NCI-H345 treated with DMSO at 0.1 percent for 48 hours (cell line): ENCODE measurements around the gene HDAC4.

Experiments used
- DNase-seq: peaks from one replicate; lab custom pipeline; 2025; ENCODE audit not compliant: unreplicated experiment; lab: John Stamatoyannopoulos, UW

The HDAC4 gene

DNA sequence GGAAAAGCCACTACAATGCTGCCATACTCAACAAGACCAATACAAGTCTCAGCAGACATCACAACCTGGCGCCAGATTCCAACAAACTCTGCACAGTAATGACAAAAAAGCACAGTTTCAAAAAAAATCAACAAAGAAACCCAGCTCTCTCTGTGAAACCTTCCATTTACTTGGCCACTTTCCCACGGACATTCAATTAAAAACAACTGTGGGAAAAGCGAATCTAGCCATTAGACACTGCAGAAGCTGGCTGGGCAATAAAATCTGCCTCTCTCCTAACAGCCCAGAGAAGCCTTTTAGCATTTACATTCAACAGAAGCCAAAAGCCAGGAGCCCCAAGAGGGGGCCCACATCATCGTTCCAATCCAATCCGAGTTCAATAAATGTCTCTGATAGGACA lies 128.9 kb downstream of the HDAC4 start:
- no peak for DNase-seq

DNA sequence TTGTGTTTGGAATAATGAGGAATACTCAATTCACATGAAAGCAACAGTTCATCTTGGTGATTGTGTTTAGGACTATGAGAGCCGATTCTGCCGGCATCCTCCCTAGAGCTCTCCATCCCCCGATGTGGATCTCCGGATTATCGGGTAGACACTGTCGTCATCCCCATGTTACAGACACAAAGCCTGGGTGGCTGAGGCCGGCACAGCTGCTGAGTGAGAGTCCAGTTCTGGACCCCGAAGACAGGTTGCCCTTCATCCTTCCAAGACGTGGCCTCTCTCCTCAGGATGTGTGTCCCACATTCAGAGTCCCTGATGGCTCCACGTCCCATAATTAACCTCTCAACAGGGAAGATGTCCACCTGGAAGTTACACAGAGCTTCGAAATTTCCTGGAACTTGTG lies 129.3 kb downstream of the HDAC4 start:
- DNase-seq: no peak

DNA sequence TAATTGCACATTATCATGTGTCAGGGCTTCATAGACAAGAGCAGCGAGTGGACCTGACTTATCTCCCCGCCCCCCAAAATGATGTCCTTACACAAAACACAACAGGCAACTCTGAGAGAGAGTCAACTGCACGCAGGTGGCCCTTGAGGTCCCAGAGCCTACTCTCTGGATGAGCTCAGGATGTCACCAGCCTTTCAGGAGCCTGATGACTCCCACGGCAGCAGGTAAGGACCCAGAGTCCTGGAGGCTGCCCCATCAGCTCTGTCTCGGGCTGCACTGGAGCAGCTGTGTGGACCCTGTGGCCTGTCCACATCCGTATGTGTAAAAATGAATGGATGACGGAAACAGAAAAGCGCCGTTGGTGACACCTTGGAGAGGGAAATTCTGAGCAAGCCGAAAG lies 130.9 kb downstream of the HDAC4 start:
- DNase-seq: no peak

DNA sequence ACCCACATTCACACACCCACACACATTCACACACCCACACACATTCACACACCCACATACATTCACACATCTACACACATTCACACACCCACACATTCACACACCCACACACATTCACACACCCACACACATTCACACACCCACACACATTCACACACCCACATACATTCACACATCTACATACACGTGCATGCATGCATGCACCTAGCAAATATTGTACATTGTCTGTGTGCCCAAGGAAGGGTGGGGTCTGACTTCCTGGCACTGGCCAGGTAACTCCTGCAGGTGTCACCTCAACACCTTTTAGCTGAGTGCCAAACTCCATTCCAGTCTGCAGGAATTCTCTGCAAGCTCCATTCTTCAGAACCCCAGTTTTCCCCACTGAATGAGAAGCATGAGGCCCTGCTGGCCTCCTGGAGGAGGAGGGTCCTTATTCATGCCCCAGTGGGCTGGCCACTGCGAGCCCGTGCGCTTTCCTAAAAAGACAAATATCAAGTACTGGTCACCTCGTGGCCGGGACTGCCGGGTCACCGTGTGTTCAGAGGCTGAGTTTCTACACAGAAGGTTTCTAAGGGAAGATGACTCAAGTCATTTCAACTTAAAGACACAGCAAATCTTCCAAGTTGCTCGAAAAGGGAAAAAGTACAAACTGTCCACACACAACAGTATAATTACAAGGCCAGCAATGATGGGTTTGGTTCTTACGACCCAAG lies 131.5 kb downstream of the HDAC4 start:
- no peak for DNase-seq

- DNase-seq: no peak
Observed at GRCh38 chr2:239268549-239268948, 132.3 kb downstream of the HDAC4 start.

DNA sequence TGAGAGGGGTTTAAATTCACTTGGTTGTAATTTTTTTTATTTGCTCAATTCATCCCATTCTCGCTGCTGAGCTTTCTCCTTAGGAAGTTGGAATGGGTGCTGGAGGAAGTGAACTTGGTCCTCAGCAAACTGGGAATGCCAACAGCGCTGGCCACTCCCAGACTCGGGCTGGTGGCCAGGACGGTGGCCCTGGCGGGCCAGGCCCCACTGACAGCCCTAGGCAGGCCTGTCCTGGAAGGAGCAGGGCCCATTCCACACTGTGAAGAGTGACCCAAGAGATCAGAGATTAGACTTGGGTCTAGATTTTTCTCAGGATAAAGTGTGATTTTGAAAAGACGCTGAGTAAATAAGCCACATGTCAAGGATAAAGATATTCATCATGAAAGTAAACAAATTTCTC lies 132.7 kb downstream of the HDAC4 start:
- DNase-seq: no peak

DNA sequence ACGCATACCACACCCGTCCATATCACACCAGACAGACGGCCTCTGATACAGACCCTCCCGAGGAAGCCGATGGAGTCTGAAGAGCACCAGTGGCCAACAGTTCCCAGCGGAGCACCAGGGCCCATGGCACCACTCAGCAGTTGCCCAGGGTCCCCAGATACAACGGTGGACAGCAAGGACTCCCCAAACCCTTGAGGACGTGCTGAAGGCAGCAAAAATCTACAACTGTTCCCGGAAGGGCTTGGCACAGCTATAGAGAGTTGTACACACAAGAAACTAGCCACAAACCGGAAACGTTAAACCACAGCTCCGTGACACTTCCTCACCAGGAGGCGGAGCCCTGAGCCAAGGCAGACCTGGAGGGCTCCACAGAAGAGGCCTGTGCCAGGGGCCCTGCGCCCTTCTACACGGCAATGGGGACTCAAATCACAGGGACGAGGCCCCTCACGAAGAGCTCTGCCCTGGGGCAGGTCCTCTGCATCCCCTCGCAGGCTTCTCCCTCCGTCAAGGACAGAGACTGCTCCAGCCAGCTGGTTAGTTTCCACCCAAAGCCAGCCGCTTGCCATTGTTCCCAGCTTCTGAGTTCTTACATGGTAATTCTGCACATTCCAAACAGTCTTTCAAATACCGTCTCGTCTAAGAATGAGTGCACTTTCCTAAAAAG lies 133.4 kb downstream of the HDAC4 start:
- DNase-seq: no peak

- DNase-seq: no peak
Observed at GRCh38 chr2:239266779-239267287, 134.0 kb downstream of the HDAC4 start.

DNA sequence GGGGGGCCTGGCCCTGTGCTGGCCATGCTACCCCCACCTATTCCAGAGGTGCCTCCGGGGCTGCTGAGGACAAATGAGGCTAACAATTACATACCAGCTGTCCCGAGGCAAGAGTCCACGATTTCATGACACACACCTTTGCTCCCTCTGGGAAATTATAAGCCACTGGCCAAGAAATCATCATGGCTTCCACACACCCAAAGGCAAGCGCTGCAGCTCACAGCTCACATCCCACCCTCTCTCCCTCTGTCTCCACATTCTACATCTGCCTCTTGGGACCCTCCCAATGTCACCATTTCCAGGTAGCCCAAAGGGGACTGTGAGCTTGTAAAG lies 134.4 kb downstream of the HDAC4 start:
- no peak for DNase-seq

DNA sequence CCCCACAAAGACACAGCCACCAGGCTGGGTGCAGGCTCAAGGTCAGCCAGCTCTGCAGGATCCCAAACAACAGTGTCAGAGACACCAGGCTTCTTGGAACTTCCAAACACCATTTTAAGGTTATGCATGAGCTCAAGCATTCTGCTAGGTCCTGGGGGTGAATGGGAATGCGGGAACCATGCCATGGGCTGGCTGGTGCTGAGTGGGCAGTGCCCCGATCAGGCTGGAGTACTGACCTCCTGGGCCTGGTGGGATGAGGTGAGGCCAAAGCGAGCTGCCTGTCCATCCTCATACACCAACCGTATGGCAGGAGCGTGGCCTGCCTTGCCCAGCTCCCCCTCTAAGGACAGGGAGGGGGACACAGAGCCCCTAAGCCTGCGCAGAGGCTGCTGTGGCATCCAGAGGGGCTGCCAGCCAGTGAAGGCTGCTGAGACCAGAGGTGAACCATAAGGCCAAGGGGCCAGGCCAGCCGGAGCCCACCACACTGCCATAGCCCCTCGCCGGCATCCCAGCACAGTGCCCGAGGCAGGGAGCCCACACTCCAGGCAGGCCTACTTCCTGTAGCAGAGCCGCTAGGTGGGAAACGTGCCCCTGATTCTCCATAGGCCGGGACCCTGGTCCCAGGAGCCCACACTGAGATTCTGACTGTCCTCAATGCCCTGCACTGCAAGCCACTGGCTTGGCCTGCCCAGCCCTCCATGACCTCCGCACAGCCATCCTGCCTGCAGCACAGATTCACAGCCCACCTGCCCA lies 135.0 kb downstream of the HDAC4 start:
- no peak for DNase-seq

DNA sequence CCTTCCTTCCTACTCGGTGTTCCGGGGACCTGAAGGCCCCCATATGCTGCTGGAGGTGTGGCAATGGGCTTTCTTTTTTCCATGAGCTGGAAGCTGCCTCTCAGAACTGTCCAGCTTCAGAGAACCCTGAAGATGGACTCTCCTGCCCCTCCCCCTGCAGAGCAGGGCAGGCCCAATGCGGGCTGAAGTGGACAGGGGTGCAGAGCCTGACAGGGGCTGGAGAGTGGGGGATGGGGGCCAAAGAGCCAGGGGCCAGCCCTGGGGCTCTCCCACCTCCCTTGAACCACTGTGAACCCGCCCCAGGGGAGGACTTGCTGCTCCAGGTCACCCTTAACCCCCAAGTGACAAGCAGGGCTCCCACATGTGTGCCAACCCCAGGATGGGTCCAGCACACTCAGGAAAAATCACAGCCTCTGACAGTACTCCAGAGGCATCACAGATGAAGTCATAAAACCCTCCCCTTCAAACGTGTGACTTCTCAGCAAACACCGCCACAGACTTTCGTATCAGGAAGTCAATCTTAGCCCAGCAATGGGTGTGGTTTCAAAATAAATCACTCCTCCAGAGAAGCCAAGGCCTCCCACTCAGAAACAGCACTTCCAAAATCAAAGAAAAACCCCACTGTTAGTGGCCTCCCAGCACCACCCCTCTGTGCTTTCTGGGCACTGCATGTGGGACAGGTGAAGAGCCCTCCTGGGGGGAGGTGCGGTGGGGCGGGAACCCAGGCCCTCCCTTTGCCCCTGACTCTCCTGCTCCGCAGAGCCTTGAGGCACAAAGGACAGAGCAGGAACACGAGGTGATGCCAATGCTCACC lies 135.8 kb downstream of the HDAC4 start:
- no peak for DNase-seq

- no peak for DNase-seq
Observed at GRCh38 chr2:239264492-239264837, 136.4 kb downstream of the HDAC4 start.

- no peak for DNase-seq
Observed at GRCh38 chr2:239263669-239264491, 136.9 kb downstream of the HDAC4 start.

DNA sequence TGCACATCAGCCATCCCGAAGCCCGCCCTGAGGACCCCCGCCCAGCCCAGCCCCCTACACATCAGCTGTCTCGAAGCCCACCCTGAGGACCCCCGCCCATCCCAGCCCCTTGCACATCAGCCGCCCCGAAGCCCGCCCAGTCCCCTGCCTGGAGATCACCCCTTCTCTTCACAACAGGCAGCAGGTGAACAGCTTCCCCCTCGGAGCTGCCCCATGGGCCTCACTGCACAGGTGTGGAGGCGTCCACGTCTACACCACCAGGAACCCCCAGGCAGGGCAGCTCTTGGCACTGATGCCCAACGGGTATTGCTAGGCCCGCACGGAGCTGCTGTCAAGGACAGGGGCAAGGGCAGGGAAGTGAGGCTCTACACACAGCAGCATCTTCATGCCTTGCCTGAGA lies 137.6 kb downstream of the HDAC4 start:
- DNase-seq: no peak

DNA sequence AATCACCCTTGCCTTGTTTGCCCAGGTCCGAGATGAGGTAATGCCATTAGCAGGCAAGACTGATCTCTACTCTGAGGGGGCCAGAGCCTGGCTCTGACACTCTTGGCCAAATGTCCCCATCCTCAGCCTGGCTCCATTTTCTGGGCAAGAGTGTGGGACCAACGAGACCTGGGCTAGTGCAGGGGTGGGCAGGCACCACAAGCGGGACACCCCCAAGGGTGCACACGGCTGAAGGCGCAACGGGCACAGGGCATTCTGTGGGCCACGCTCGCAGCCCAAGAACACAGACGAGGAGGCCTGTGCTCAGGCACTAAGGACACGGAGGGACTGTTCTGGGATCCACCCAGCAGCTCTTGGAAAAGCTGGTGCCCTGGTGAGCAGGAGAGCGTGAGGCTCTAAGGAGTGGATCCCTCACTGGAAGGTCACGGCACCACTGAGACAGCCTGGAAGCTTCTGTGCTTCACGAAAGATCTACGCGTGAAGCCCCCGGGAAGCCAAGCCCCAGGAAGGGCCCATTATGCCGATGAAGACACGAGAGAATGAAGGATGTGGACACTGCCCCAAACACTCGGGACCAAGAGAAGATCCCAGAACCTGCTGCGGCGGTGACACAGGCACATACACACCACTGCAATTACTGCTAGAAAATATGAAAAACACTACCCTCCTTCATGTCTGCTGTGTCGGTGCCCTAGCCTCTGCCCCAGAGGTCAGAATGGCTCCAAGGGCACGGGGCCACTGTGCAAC lies 138.2 kb downstream of the HDAC4 start:
- no peak for DNase-seq

- DNase-seq: no peak
Observed at GRCh38 chr2:239261796-239262483, 138.9 kb downstream of the HDAC4 start.

GRCh38 chr2:239261356-239261755 lies 139.5 kb downstream of the HDAC4 start:
- no peak for DNase-seq

GRCh38 chr2:239260546-239261327 lies 140.1 kb downstream of the HDAC4 start:
- DNase-seq: no peak
